ENCODE measurements around the gene KERA.

KERA gene, protein sequence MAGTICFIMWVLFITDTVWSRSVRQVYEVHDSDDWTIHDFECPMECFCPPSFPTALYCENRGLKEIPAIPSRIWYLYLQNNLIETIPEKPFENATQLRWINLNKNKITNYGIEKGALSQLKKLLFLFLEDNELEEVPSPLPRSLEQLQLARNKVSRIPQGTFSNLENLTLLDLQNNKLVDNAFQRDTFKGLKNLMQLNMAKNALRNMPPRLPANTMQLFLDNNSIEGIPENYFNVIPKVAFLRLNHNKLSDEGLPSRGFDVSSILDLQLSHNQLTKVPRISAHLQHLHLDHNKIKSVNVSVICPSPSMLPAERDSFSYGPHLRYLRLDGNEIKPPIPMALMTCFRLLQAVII

DNA sequence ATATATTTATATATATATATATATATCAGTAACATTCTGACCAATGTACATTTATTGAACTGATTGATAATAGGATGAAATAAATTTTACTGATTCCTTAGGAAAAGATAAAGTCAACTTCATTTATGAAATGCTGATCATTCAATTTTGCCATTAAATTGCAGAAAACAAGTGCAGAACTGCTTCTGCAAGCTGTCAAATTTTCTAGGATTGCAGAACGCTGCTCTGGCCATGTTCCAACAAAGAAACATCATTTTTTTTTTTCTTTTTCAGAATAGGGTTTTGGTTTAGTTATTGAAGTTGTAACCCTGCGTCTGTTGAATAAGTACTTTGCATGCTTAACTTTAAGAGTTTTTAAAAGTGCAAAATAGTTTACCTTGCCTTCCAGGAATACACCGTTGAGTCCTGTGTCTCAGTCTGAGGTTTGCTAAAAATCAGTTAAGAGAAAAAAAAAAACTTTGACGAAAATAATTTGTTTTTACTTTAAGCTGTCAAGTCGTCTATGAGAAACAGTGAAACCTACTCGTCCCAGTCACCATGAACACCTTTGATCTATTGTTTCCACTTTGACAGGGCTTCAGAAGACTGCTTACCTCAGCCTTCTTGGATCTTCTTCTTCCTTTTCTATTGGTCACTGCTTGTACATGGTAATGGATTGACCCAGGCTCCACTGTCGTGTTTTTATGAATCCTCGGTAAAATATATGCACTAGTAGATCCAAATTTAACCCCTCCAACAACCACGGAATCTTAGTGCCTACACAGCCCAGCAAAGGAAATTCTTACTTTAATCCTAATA lies at the start of gene KERA:
Gene KERA (minus strand): TSS at position 657 of the 798 bp plus-strand sequence. CDS start 1,743 bp downstream, outside the sequence.
- H3K36me3 ChIP-seq (ENCODE audit: insufficient read depth, low read length) = no peaks in the 10 kb centered on the region
- H3K4me1 ChIP-seq (ENCODE audit: insufficient read depth, low read length, poor library complexity, severe bottlenecking) = no peaks in the 10 kb centered on the region
- no peak within 1 kb of the TSS for H2AFZ ChIP-seq (ENCODE audit: low read length)
- no peak within 1 kb of the TSS for H3K4me3 ChIP-seq (ENCODE audit: low read length, poor library complexity, severe bottlenecking)
- H3K9ac ChIP-seq (ENCODE audit: low read depth, low read length, poor library complexity, severe bottlenecking) = no peak within 1 kb of the TSS
- no peaks in the 10 kb centered on the region for H3F3A ChIP-seq (ENCODE audit: low read depth)
- H3K9me3 ChIP-seq (ENCODE audit: insufficient read depth, low read depth, low read length) = no peaks in the 10 kb centered on the region
- H3K9me2 ChIP-seq (replicated peaks; ENCODE audit: low read depth, low read length) = no peaks in the 10 kb centered on the region
- H3K27me3 ChIP-seq (ENCODE audit: insufficient read depth, low read length, poor library complexity, severe bottlenecking) = no peaks in the 10 kb centered on the region
- no peaks in the 10 kb centered on the region for H3K79me2 ChIP-seq (ENCODE audit: insufficient read depth, low read length)
- no peak within 1 kb of the TSS for H3K4me2 ChIP-seq (ENCODE audit: low read depth, low read length, poor library complexity, severe bottlenecking)
- no peaks in the 10 kb centered on the region for H4K20me1 ChIP-seq (ENCODE audit: insufficient read depth, low read length, poor library complexity, severe bottlenecking)
- TF ChIP-seq EZH2phosphoT487 (IDR thresholded peaks at IDR 0.05; ENCODE audit: borderline replicate concordance) = no peak
- TF ChIP-seq, protein P1, sequence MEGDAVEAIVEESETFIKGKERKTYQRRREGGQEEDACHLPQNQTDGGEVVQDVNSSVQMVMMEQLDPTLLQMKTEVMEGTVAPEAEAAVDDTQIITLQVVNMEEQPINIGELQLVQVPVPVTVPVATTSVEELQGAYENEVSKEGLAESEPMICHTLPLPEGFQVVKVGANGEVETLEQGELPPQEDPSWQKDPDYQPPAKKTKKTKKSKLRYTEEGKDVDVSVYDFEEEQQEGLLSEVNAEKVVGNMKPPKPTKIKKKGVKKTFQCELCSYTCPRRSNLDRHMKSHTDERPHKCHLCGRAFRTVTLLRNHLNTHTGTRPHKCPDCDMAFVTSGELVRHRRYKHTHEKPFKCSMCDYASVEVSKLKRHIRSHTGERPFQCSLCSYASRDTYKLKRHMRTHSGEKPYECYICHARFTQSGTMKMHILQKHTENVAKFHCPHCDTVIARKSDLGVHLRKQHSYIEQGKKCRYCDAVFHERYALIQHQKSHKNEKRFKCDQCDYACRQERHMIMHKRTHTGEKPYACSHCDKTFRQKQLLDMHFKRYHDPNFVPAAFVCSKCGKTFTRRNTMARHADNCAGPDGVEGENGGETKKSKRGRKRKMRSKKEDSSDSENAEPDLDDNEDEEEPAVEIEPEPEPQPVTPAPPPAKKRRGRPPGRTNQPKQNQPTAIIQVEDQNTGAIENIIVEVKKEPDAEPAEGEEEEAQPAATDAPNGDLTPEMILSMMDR (conservative IDR thresholded peaks at IDR 0.05; ENCODE audit: low read length) = no peak

DNA sequence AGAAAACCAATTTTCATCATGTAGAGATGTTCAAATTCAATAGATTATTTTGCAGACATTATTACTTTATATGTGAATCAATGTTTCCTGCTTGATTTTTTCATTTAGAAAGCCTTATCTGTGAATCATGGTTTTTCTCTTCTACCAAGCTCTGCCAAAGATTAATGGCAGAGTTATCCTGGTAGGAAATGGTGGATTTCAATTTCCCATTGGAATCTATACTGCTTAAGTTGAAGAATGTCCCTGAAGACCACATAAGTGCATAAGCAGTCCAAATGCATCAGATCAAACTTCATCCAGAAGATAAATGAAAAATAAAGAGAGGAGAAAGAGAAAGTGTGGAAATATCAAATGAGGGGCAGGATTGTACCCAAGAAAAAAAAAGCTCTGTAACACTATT lies 48.5 kb upstream of the KERA start:
- H3K4me2 ChIP-seq (ENCODE audit: low read depth, low read length, poor library complexity, severe bottlenecking) = no peak overlapping the region
- no peaks in the 10 kb centered on the region for H3K27me3 ChIP-seq (ENCODE audit: insufficient read depth, low read length, poor library complexity, severe bottlenecking)
- TF ChIP-seq, protein P1 (conservative IDR thresholded peaks at IDR 0.05; ENCODE audit: low read length) = no peak
- no peak for TF ChIP-seq EZH2phosphoT487 (IDR thresholded peaks at IDR 0.05; ENCODE audit: borderline replicate concordance)
- no peaks in the 10 kb centered on the region for H4K20me1 ChIP-seq (ENCODE audit: insufficient read depth, low read length, poor library complexity, severe bottlenecking)
- H2AFZ ChIP-seq (ENCODE audit: low read length) = no peak overlapping the region
- no peaks in the 10 kb centered on the region for H3K9me2 ChIP-seq (replicated peaks; ENCODE audit: low read depth, low read length)
- no peaks in the 10 kb centered on the region for H3K79me2 ChIP-seq (ENCODE audit: insufficient read depth, low read length)
- H3K9ac ChIP-seq (ENCODE audit: low read depth, low read length, poor library complexity, severe bottlenecking) = no peak overlapping the region
- no peaks in the 10 kb centered on the region for H3K36me3 ChIP-seq (ENCODE audit: insufficient read depth, low read length)
- H3K4me1 ChIP-seq (ENCODE audit: insufficient read depth, low read length, poor library complexity, severe bottlenecking) = no peaks in the 10 kb centered on the region
- no peaks in the 10 kb centered on the region for H3K9me3 ChIP-seq (ENCODE audit: insufficient read depth, low read depth, low read length)
- H3F3A ChIP-seq (ENCODE audit: low read depth) = no peaks in the 10 kb centered on the region
- H3K4me3 ChIP-seq (ENCODE audit: low read length, poor library complexity, severe bottlenecking) = no peak overlapping the region

DNA sequence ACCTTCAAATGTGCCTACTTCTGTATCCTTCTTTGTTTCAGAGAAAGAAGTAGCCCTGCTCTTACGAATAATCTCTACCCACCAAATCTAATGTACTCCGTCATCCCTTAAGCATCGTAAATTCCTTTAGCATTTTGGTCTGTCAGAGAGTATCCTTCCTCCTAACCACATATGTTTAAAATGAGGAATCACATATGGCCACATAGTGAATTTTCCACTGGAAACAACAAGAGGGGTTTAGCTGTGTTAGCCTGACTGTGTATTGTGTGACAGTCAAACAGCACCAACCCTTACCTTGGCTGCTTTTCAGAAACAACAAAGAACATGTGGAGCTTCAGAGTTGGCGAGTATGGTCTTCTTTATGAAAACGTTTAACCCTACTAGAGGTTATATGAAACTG lies 48.0 kb upstream of the KERA start:
- no peaks in the 10 kb centered on the region for H3K79me2 ChIP-seq (ENCODE audit: insufficient read depth, low read length)
- no peak for TF ChIP-seq EZH2phosphoT487 (IDR thresholded peaks at IDR 0.05; ENCODE audit: borderline replicate concordance)
- H3K4me2 ChIP-seq (ENCODE audit: low read depth, low read length, poor library complexity, severe bottlenecking) = no peak overlapping the region
- no peaks in the 10 kb centered on the region for H4K20me1 ChIP-seq (ENCODE audit: insufficient read depth, low read length, poor library complexity, severe bottlenecking)
- H3K27me3 ChIP-seq (ENCODE audit: insufficient read depth, low read length, poor library complexity, severe bottlenecking) = no peaks in the 10 kb centered on the region
- no peaks in the 10 kb centered on the region for H3K9me2 ChIP-seq (replicated peaks; ENCODE audit: low read depth, low read length)
- no peaks in the 10 kb centered on the region for H3F3A ChIP-seq (ENCODE audit: low read depth)
- no peak overlapping the region for H2AFZ ChIP-seq (ENCODE audit: low read length)
- H3K4me3 ChIP-seq (ENCODE audit: low read length, poor library complexity, severe bottlenecking) = no peak overlapping the region
- H3K36me3 ChIP-seq (ENCODE audit: insufficient read depth, low read length) = no peaks in the 10 kb centered on the region
- H3K9me3 ChIP-seq (ENCODE audit: insufficient read depth, low read depth, low read length) = no peaks in the 10 kb centered on the region
- no peak overlapping the region for H3K9ac ChIP-seq (ENCODE audit: low read depth, low read length, poor library complexity, severe bottlenecking)
- no peaks in the 10 kb centered on the region for H3K4me1 ChIP-seq (ENCODE audit: insufficient read depth, low read length, poor library complexity, severe bottlenecking)
